H1 (cell line): Measurements from ENCODE around the gene SLC35B1. TPM values are rescaled to one million over a fixed set of nuclear protein-coding genes. Genes with fewer than 3 reads are reported as not detected.
A peak's percentile ranks its signal among the peaks of the same experiment; 100 is the strongest.

Source experiments
- CTCF ChIA-PET: fragments of 300-600 bp; sonication (Branson Sonifier 250); formaldehyde crosslinking; loops from one replicate; lab custom pipeline; 2021; ENCODE audit not compliant: partially characterized antibody; lab: Charles Lee
- POLR2A ChIA-PET: fragments of 300-600 bp; sonication (Branson Sonifier 250); formaldehyde crosslinking; loops from one replicate; lab custom pipeline; 2021; ENCODE audit warnings: inconsistent platforms; ENCODE audit not compliant: partially characterized antibody; lab: Charles Lee
- DNase-seq, 2 experiments: peaks; one replicate each; pipeline versions ENCODE4 v3.0.0 to v3.0.0-alpha.2; 2010 to 2022; ENCODE audit warnings: low spot score in 2 of 2, low read depth in 1 of 2, mixed read lengths in 1 of 2
- FAIRE-seq: peaks from 2 replicates; lab custom pipeline; 2011; peaks lifted over from hg19 to GRCh38; lab: Jason Lieb, UNC
- H2AFZ ChIP-seq: 2 replicates; pipeline ENCODE4 v1.8.1; 2012; ENCODE audit warnings: low read length, inconsistent platforms
- H2AK5ac ChIP-seq: 2 replicates; pipeline ENCODE4 v1.6.1; 2013; ENCODE audit warnings: low read depth, low read length
- H2BK120ac ChIP-seq: replicated peaks from 2 replicates; pipeline ENCODE3; 2013; ENCODE audit warnings: low read depth, low read length, inconsistent platforms
- H2BK12ac ChIP-seq: 2 replicates; pipeline ENCODE4 v1.6.1; 2013; ENCODE audit warnings: low read depth, low read length
- H2BK15ac ChIP-seq: 2 replicates; pipeline ENCODE4 v1.6.1; 2013; ENCODE audit warnings: low read length
- H2BK20ac ChIP-seq: 2 replicates; pipeline ENCODE4 v1.6.1; 2013; ENCODE audit warnings: low read length
- H2BK5ac ChIP-seq: 2 replicates; pipeline ENCODE4 v1.6.1; 2013; ENCODE audit warnings: low read depth, low read length
- H3K14ac ChIP-seq: 2 replicates; pipeline ENCODE4 v1.6.1; 2013; ENCODE audit warnings: inconsistent platforms; ENCODE audit not compliant: insufficient read length
- H3K18ac ChIP-seq: 2 replicates; pipeline ENCODE4 v1.6.1; 2013; ENCODE audit warnings: low read length; ENCODE audit errors: extremely low read depth
- H3K23ac ChIP-seq: 2 replicates; pipeline ENCODE4 v1.6.1; 2013; ENCODE audit warnings: inconsistent platforms; ENCODE audit not compliant: insufficient read length
- H3K23me2 ChIP-seq: 2 replicates; pipeline ENCODE4 v1.6.1; 2013; ENCODE audit warnings: low read depth, low read length
- H3K27ac ChIP-seq: 2 replicates; pipeline ENCODE4 v1.6.1; 2011; ENCODE audit warnings: low read depth, low read length, inconsistent platforms
- H3K27me3 ChIP-seq, 4 experiments: replicated peaks in 1 of 4; 1 replicate in 1 of 4; 2 replicates in 3 of 4; pipeline versions ENCODE4 v1.6.1 to v1.8.1; 2011 to 2013; ENCODE audit warnings: low read length in 3 of 4, mild to moderate bottlenecking in 3 of 4, inconsistent platforms in 2 of 4, mixed read lengths in 2 of 4, moderate library complexity in 1 of 4; ENCODE audit not compliant: control insufficient read depth in 3 of 4, insufficient read depth in 3 of 4; ENCODE audit errors: extremely low read depth in 1 of 4
- H3K36me3 ChIP-seq, 4 experiments: 2 replicates each; pipeline versions ENCODE4 v1.6.1 to v1.8.1; 2011 to 2013; ENCODE audit warnings: mild to moderate bottlenecking in 4 of 4, low read length in 3 of 4, moderate library complexity in 2 of 4, control low read depth in 1 of 4, inconsistent platforms in 1 of 4; ENCODE audit not compliant: insufficient read depth in 4 of 4, control insufficient read depth in 2 of 4
- H3K4ac ChIP-seq: replicated peaks from 2 replicates; pipeline ENCODE3; 2013; ENCODE audit warnings: low read length, low read depth, mixed read lengths, inconsistent platforms; ENCODE audit not compliant: insufficient read length
- H3K4me1 ChIP-seq, 4 experiments: replicated peaks in 1 of 4; 1 replicate in 1 of 4; 2 replicates in 3 of 4; pipeline versions ENCODE4 v1.6.1 to v1.8.1; 2011 to 2013; ENCODE audit warnings: low read length in 3 of 4, inconsistent platforms in 2 of 4, mixed read lengths in 1 of 4; ENCODE audit not compliant: insufficient read depth in 4 of 4, control insufficient read depth in 3 of 4
- H3K4me2 ChIP-seq, 2 experiments: 2 replicates each; pipeline versions ENCODE4 v1.6.1 to v1.8.1; 2011 to 2013; ENCODE audit warnings: low read depth in 2 of 2, low read length in 2 of 2, control low read depth in 1 of 2, inconsistent platforms in 1 of 2, mild to moderate bottlenecking in 1 of 2; ENCODE audit not compliant: insufficient read depth in 1 of 2
- H3K4me3 ChIP-seq, 4 experiments: fragments of 200-600, 300-600 bp in 1 of 4; sonication (generic), shearing (Covaris generic), sonication (Bioruptor Twin) in 1 of 4; 2 replicates each; pipeline versions ENCODE4 v1.5.1 to v1.8.1; 2011 to 2016; ENCODE audit warnings: low read length in 4 of 4, low read depth in 3 of 4, control low read depth in 2 of 4, inconsistent platforms in 2 of 4, mild to moderate bottlenecking in 2 of 4, mixed read lengths in 1 of 4, moderate library complexity in 1 of 4; ENCODE audit not compliant: insufficient read depth in 2 of 4; ENCODE audit errors: extremely low read depth in 1 of 4
- H3K56ac ChIP-seq: replicated peaks from 2 replicates; pipeline ENCODE3; 2013; ENCODE audit warnings: low read depth, mild to moderate bottlenecking, mixed read lengths, low read length, inconsistent platforms; ENCODE audit not compliant: insufficient read length
- H3K79me1 ChIP-seq: 2 replicates; pipeline ENCODE4 v1.6.1; 2013; ENCODE audit warnings: low read depth, low read length, control low read depth
- H3K79me2 ChIP-seq, 2 experiments: 2 replicates each; pipeline versions ENCODE4 v1.6.1 to v1.8.1; 2012 to 2013; ENCODE audit warnings: low read length in 2 of 2, mild to moderate bottlenecking in 2 of 2, inconsistent platforms in 1 of 2; ENCODE audit not compliant: insufficient read depth in 2 of 2, control insufficient read depth in 1 of 2
- H3K9ac ChIP-seq, 4 experiments: replicated peaks in 1 of 4; 1 replicate in 1 of 4; 2 replicates in 3 of 4; pipeline versions ENCODE4 v1.6.1 to v1.8.1; 2011 to 2013; ENCODE audit warnings: low read depth in 3 of 4, low read length in 3 of 4, control low read depth in 2 of 4, mild to moderate bottlenecking in 2 of 4, moderate library complexity in 2 of 4, inconsistent platforms in 1 of 4; ENCODE audit errors: extremely low read depth in 1 of 4
- H3K9me3 ChIP-seq, 2 experiments: 2 replicates each; pipeline versions ENCODE4 v1.6.1 to v1.8.1; 2012 to 2013; ENCODE audit warnings: mild to moderate bottlenecking in 2 of 2, moderate library complexity in 2 of 2, control low read depth in 1 of 2, inconsistent platforms in 1 of 2, low read depth in 1 of 2, low read length in 1 of 2, mixed read lengths in 1 of 2; ENCODE audit not compliant: insufficient read depth in 2 of 2
- H4K20me1 ChIP-seq, 2 experiments: replicated peaks in 1 of 2; 2 replicates each; pipeline versions ENCODE3 to v1.8.1; 2011 to 2013; ENCODE audit warnings: inconsistent platforms in 2 of 2, low read length in 2 of 2, mild to moderate bottlenecking in 1 of 2; ENCODE audit not compliant: insufficient read depth in 2 of 2, control insufficient read depth in 1 of 2
- H4K5ac ChIP-seq: 2 replicates; pipeline ENCODE4 v1.6.1; 2013; ENCODE audit warnings: low read length, low read depth, mixed read lengths, inconsistent platforms; ENCODE audit not compliant: insufficient read length
- H4K8ac ChIP-seq: 2 replicates; pipeline ENCODE4 v1.8.0; 2013; ENCODE audit warnings: mild to moderate bottlenecking, moderate library complexity, low read length, inconsistent platforms; ENCODE audit not compliant: insufficient read depth; ENCODE audit errors: extremely low read depth
- H4K91ac ChIP-seq: replicated peaks from 2 replicates; pipeline ENCODE3; 2013; ENCODE audit warnings: low read length, mixed read lengths, inconsistent platforms; ENCODE audit not compliant: insufficient read length
- SP2 ChIP-seq: IDR thresholded peaks from 2 replicates; pipeline ENCODE4 v1.6.1; 2012; ENCODE audit warnings: mild to moderate bottlenecking, low read length, inconsistent platforms
- SUZ12 ChIP-seq: fragments of 200-600 bp; sonication (generic); IDR thresholded peaks from 2 replicates; pipeline ENCODE4 v1.6.1; 2012; ENCODE audit warnings: mild to moderate bottlenecking, inconsistent platforms, low read length, moderate library complexity, mixed read lengths
- WGBS, 2 experiments: shearing (Covaris generic) in 1 of 2; methylation state at CpG; one replicate each; pipeline versions ENCODE4 v1.1.6 to v1.1.7; 2013 to 2015; ENCODE audit warnings: low lambda C conversion rate in 2 of 2, mixed read lengths in 2 of 2, inconsistent platforms in 1 of 2, low coverage in 1 of 2, missing lambda C conversion rate in 1 of 2; ENCODE audit not compliant: insufficient replicate concordance in 2 of 2, insufficient coverage in 1 of 2, insufficient read length in 1 of 2; ENCODE audit errors: extremely low coverage in 1 of 2, missing lambda C conversion rate in 1 of 2; 5-methylcytosine and 5-hydroxymethylcytosine counted together
- polyA plus RNA-seq, 7 experiments: library from polyadenylated mRNA; depleted of rRNA in 3 of 7; stranded (reverse) in 5 of 7; unstranded in 2 of 7; fragments of >200 nt in 5 of 7; fragments of 200-250 nt in 2 of 7; gene quantifications; 1 replicate in 5 of 7; 2 replicates in 1 of 7; 4 replicates in 1 of 7; pipeline versions ENCODE4 v1.2.1 to v1.2.3, GENCODE V29; 2011 to 2013; ENCODE audit warnings: missing spikeins in 2 of 7, mixed read lengths in 2 of 7
- total RNA-seq: library from RNA; stranded (reverse); fragmentation: NEBNext Ultra II Directional; extraction: Animal tissue kit (Norgen Biotek cat#: 25700); gene quantifications from 2 replicates; pipeline ENCODE4 v1.2.1, GENCODE V29; 2021

The SLC35B1 gene
- total and polyA plus RNA-seq, 2 of the 8 experiments (the other 6 are each of a cell fraction or from before 2014, with no cell fraction given) = 56.5 to 87.7 TPM

- Histone ChIP-seq H2BK5ac (no peak overlapping the region), H3K23ac (no peak overlapping the region), H2BK120ac (no peak overlapping the region), H3K23me2 (peaks cover 6% of the 10 kb centered on the region; the same call in 1 of the 2 replicates), H4K5ac (no peak overlapping the region), H3K9me3 (no peaks in the 10 kb centered on the region), H3K4ac (no peak overlapping the region), H3K4me3 (no peak overlapping the region), H4K20me1 (no peaks in the 10 kb centered on the region), H2AFZ (no peak overlapping the region), H3K18ac (no peak overlapping the region), H3K36me3 (peaks cover 5 to 22% (median 20%) of the 10 kb centered on the region in 4 experiments), H3K14ac (no peak overlapping the region), H3K79me1 (no peaks in the 10 kb centered on the region; the same call in 1 of the 2 replicates), H3K4me2 (no peak overlapping the region), H2BK20ac (no peak overlapping the region), H3K9ac (no peak overlapping the region), H3K27ac (no peak overlapping the region), H4K8ac (no peak overlapping the region), H2BK12ac (no peak overlapping the region), H2BK15ac (no peak overlapping the region), H3K4me1 (peaks cover 2 to 3% (median 3%) of the 10 kb centered on the region in 4 experiments; a peak in 6 of 7 replicates), H2AK5ac (no peak overlapping the region), H3K56ac (no peak overlapping the region), H3K27me3 (no peaks in the 10 kb centered on the region), H4K91ac (no peak overlapping the region), H3K79me2 (peaks cover 2 to 20% of the 10 kb centered on the region in 2 experiments; a peak in 3 of 4 replicates)
- DNase-seq (peak in 1 of 2 experiments; percentile 50), FAIRE-seq (no peak)
- ChIA-PET POLR2A (interaction anchor here (0.8 to 3.4 kb wide), 24 partner anchors 11 to 153 kb away, joined by 3 to 29 read pairs (median 3); partner anchors contain the start of genes FAM117A, KAT7 and TAC4), CTCF (interaction anchor here (0.6 to 18.5 kb wide), 36 partner anchors 12 to 300 kb away, joined by 3 to 310 read pairs (median 4); partner anchors contain the start of gene NXPH3)
- 81% methylated on average over 15 of the region's 15 CpGs; no CpG with 5 or more reads in 1 of the 2 experiments for WGBS, 2 experiments
- TF ChIP-seq SUZ12 (no peak), SP2 (0 out of 2 replicates have a peak, but pooled peaks have one; percentile 5)
Measured at GRCh38 chr17:49708515-49709183, 885 bp upstream of the SLC35B1 start.
